ENCODE data around the gene KCTD8. TPM values are rescaled to one million over a fixed set of nuclear protein-coding genes. Genes with fewer than 3 reads are reported as not detected.

KCTD8 gene
- polyA plus RNA-seq, 1 donor from 2014 or later: 0.71 TPM

GRCh38 chr4:44320833-44321232, 127.8 kb downstream of the KCTD8 start:
- no peaks in the 10 kb centered on the region for H4K20me1 ChIP-seq (ENCODE audit: insufficient read depth)
- H3K27me3 ChIP-seq (ENCODE audit: insufficient read depth, low read depth, low read length): no peaks in the 10 kb centered on the region
- no peak overlapping the region for H3K9ac ChIP-seq (ENCODE audit: low read length)
- no peaks in the 10 kb centered on the region for H3F3A ChIP-seq (ENCODE audit: insufficient read depth, low read length, poor library complexity, severe bottlenecking)
- H3K27ac ChIP-seq (ENCODE audit: low read length): no peak overlapping the region
- TF ChIP-seq TAF1 (IDR thresholded peaks at IDR 0.05; ENCODE audit: low read depth) (no peak), MXI1 (conservative IDR thresholded peaks at IDR 0.05; ENCODE audit: poor library complexity, severe bottlenecking) (no peak), CTCF (IDR thresholded peaks at IDR 0.05; ENCODE audit: poor library complexity, severe bottlenecking) (no peak)
- no peak overlapping the region for H3K4me3 ChIP-seq (ENCODE audit: low read length)
- no peaks in the 10 kb centered on the region for H3K36me3 ChIP-seq (ENCODE audit: insufficient read depth, low read length)
- H3K4me2 ChIP-seq (ENCODE audit: low read length): no peak overlapping the region
- H3K9me2 ChIP-seq (ENCODE audit: insufficient read depth, low read length): no peaks in the 10 kb centered on the region
- H2AFZ ChIP-seq (ENCODE audit: low read depth, low read length): no peak overlapping the region
- no peaks in the 10 kb centered on the region for H3K9me3 ChIP-seq (ENCODE audit: low read length)
- no peaks in the 10 kb centered on the region for H3K79me2 ChIP-seq (replicated peaks; ENCODE audit: insufficient read depth, low read length)

- Histone ChIP-seq H3K27me3 (ENCODE audit: insufficient read depth, low read depth, low read length) (no peaks in the 10 kb centered on the region), H4K20me1 (ENCODE audit: insufficient read depth) (no peaks in the 10 kb centered on the region), H3K36me3 (ENCODE audit: insufficient read depth, low read length) (no peaks in the 10 kb centered on the region), H3K9ac (ENCODE audit: low read length) (no peak overlapping the region), H3K9me2 (ENCODE audit: insufficient read depth, low read length) (no peaks in the 10 kb centered on the region), H3K79me2 (replicated peaks; ENCODE audit: insufficient read depth, low read length) (no peaks in the 10 kb centered on the region), H3K9me3 (ENCODE audit: low read length) (no peaks in the 10 kb centered on the region), H3K4me2 (ENCODE audit: low read length) (no peak overlapping the region), H3K4me3 (ENCODE audit: low read length) (no peak overlapping the region), H3F3A (ENCODE audit: insufficient read depth, low read length, poor library complexity, severe bottlenecking) (no peaks in the 10 kb centered on the region), H3K27ac (ENCODE audit: low read length) (no peak overlapping the region), H2AFZ (ENCODE audit: low read depth, low read length) (no peak overlapping the region)
- TF ChIP-seq CTCF (IDR thresholded peaks at IDR 0.05; ENCODE audit: poor library complexity, severe bottlenecking): no peak
- TF ChIP-seq RAD21 (conservative IDR thresholded peaks at IDR 0.05): no peak
- no peak for TF ChIP-seq REST (IDR thresholded peaks at IDR 0.05; ENCODE audit: borderline replicate concordance)
- no peak for TF ChIP-seq SMC3 (conservative IDR thresholded peaks at IDR 0.05; ENCODE audit: poor library complexity)
- no peak for TF ChIP-seq TAF1 (IDR thresholded peaks at IDR 0.05; ENCODE audit: low read depth)
- TF ChIP-seq POLR2AphosphoS5 (IDR thresholded peaks at IDR 0.05): no peak
- no peak for TF ChIP-seq EP300 (conservative IDR thresholded peaks at IDR 0.05; ENCODE audit: poor library complexity, severe bottlenecking)
- TF ChIP-seq MXI1 (conservative IDR thresholded peaks at IDR 0.05; ENCODE audit: poor library complexity, severe bottlenecking): no peak
- TF ChIP-seq EZH2 (IDR thresholded peaks at IDR 0.05; ENCODE audit: borderline replicate concordance, insufficient read depth, low read length, poor library complexity, severe bottlenecking): no peak
Observed at GRCh38 chr4:44319129-44319528, 129.5 kb downstream of the KCTD8 start.
